ENCODE data around the gene NANOS3. TPM values are rescaled to one million over a fixed set of nuclear protein-coding genes. Genes with fewer than 3 reads are reported as not detected.
A peak's percentile ranks its signal among the peaks of the same experiment; 100 is the strongest.

The NANOS3 gene
- total RNA-seq, 2 donors from 2014 or later = 3.1 to 3.8 TPM

DNA sequence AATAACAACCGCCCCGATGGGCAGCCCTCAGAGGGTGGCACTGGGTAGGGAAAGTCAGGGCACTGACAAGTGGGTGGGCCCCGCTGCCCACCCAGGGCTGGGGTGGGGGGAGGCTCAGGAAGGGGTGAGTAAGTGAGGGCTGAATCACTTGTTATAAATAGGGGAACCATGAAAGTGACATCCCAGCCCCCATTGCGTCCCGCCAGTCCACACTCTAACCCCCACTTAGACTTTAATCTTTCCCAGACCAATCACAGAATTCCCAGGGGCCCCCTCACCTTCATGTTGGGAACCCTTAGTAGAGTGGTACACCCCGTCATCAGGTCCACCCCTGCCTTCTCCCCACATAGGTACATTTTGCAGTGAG, 37.0 kb upstream of the NANOS3 start:
- peaks cover 65% of the 10 kb centered on the region for H3K4me1 Mint-ChIP-seq (ENCODE audit: low read depth)
- peak in 1 of 2 donors; percentile 38 for ATAC-seq (replicated peaks in 1 of 2)
- no peaks in the 10 kb centered on the region for H3K27me3 Mint-ChIP-seq (ENCODE audit: low read depth)
- H3K36me3 Mint-ChIP-seq (ENCODE audit: insufficient read depth in 2 of 2) = peaks cover 7 to 11% of the 10 kb centered on the region in 2 donors
- peak overlapping the region; percentile 90 for H3K27ac Mint-ChIP-seq
- peak overlapping the region; percentile 91 to 96 for H3K4me3 Mint-ChIP-seq
- no peak for DNase-seq
- H3K9me3 Mint-ChIP-seq = no peaks in the 10 kb centered on the region

DNA sequence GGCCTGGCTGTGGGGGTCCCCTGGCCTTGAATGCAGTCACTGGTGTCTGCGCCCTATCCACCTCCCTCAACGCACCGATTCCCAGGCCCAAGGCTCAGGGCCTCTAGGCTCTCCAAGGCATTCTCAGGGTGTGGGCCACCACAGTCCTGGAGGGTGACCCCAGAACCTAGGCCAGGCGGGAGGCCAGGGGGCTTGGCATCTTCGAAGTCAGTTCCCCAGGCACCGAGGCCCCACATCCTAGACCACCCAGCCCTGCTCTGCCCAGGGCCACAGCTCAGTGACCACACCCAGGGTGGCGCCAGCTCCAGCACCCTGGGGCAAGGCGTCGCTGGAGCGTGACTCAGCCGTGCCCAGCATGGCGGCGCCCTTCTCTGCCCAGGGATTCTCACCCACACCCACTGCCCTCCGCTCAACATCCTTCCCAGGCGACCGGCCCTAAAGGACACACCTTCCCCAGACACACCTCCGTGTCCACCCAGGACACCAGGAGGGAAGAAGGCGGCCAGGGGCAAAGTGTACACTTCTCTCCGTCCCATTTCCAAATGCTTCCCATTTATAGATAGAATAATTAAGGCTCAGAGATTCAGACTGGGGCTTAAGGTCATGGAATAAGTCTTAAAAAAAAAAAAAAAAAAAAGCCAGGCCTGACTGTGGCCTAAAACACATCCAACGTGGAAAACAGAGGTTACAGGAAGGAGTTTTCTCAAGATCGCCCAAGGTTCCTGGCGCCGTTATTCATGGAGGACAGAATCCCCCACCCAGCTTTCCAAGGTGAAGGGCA, 36.4 kb upstream of the NANOS3 start:
- Mint-ChIP-seq H3K4me1 (ENCODE audit: low read depth) (peaks cover 68% of the 10 kb centered on the region), H3K9me3 (no peaks in the 10 kb centered on the region), H3K36me3 (ENCODE audit: insufficient read depth in 2 of 2) (peaks cover 7 to 11% of the 10 kb centered on the region in 2 donors), H3K27ac (peak overlapping the region; percentile 90), H3K27me3 (ENCODE audit: low read depth) (no peaks in the 10 kb centered on the region), H3K4me3 (peak overlapping the region; percentile 91 to 96)
- peak; percentile 59 to 71 for DNase-seq
- peak; percentile 3 to 23 for ATAC-seq (replicated peaks in 1 of 2)

DNA sequence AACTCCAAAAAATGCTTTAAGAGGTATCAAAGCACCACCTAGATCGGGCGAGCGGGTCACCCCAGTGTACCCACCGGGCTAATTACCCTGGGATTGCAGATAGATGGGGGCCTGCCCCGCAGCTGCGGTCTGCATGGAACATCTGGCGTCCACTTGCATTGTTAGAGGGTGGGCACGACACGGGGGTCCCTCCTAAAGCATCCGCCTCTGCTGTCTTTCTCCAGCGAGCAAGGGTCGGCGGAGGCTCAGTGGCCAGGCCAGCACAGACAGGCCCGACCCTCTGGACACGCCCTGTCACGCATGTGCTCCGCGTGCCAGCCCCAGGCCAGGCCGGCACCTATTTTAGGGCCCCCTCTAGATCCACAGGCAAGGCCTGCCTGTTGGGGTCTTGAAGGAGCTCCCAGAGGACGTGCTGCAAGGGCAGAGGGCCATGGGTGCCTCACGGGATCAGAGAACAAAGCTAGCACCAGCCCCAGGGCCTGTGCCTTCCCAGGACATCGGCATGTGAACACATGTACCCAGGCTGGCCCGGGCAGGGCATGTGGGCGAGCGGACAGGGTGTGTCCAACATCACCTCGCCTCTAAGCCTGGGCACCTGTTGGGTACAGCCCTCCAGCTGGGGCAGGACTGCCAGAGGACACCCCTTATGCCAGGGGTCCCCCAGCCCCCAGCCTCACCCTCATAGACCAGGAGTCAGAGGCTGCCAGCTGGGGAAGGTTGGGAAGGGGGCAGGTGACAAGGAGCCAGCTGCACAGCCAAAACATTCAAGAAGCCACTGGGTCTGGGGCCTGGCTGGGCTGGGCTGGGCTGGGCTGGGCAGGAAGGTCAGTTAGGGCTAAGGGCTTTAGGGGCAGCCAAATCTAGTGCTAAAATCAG, 35.6 kb upstream of the NANOS3 start:
- peaks cover 72% of the 10 kb centered on the region for H3K4me1 Mint-ChIP-seq (ENCODE audit: low read depth)
- DNase-seq (peak; percentile 37 to 57), ATAC-seq (replicated peaks in 1 of 2) (no peak)
- H3K4me3 Mint-ChIP-seq = peak overlapping the region; percentile 91 to 96
- H3K36me3 Mint-ChIP-seq (ENCODE audit: insufficient read depth in 2 of 2) = peaks cover 7 to 11% of the 10 kb centered on the region in 2 donors
- no peaks in the 10 kb centered on the region for H3K9me3 Mint-ChIP-seq
- peak overlapping the region; percentile 90 for H3K27ac Mint-ChIP-seq
- H3K27me3 Mint-ChIP-seq (ENCODE audit: low read depth) = no peaks in the 10 kb centered on the region

DNA sequence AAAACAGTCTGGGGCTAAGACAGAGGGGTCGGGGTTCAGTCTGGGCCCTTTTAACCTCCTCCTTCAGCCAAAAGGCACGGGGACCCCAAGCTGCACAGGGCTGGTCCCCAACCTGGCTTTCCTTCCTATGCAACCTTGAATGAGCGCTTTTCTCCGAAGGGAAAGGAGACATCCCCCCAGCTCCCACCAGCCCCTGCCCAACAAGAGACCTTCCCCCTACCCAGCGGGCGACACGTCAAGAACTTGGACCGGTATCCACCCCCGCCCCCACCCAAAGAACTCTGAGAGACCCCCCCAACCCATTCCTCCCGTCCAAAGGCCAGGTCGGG, 35.0 kb upstream of the NANOS3 start:
- H3K27ac Mint-ChIP-seq = peak overlapping the region; percentile 90
- ATAC-seq (replicated peaks in 1 of 2) (no peak), DNase-seq (no peak)
- H3K4me3 Mint-ChIP-seq = peak overlapping the region; percentile 91 to 96
- H3K4me1 Mint-ChIP-seq (ENCODE audit: low read depth) = peaks cover 76% of the 10 kb centered on the region
- H3K9me3 Mint-ChIP-seq = no peaks in the 10 kb centered on the region
- peaks cover 7 to 10% of the 10 kb centered on the region in 2 donors for H3K36me3 Mint-ChIP-seq (ENCODE audit: insufficient read depth in 2 of 2)
- H3K27me3 Mint-ChIP-seq (ENCODE audit: low read depth) = no peaks in the 10 kb centered on the region

DNA sequence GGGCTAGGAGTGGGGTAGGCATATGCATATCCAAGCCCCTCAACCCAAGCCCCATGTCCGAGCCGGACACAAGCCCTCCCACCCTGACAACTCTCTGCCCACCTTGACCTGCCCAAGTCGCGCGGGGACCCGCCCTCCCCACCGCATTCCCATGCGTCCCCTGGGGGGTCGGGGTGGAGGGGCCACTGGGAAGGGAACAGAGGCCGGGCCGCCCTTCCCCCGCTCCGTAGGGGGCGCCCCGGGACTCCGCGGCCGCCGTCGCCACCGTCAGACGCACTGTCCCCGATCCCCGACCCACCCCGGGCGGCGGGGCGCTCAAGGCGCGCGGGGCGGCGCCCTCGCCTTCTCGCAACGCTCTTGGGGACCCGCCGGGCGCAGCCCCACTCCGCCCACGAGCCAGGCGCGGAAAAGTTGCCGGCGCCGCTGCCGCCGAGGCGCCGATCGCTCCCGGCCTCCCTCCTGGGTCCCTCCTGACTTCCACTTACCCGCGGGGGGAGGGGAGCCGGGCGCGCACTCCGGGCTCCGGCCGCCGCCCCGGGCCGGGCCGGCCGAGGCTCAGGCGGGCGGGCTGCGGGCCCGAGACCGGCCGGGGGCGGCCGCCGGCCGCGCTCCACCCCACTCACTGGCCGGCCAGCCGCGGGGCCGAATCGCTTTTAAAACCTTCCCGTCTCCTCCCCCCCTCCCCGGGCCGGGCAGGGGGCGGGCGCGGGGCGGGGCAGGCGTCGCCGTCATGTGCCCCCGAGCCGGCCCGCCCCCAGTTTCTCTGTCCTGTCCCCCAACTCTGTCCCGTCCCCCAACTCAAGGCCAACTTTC, 34.4 kb upstream of the NANOS3 start:
- Mint-ChIP-seq H3K36me3 (ENCODE audit: insufficient read depth in 2 of 2) (peaks cover 7 to 10% of the 10 kb centered on the region in 2 donors), H3K4me1 (ENCODE audit: low read depth) (peaks cover 70% of the 10 kb centered on the region), H3K4me3 (peak overlapping the region; percentile 91 to 96)

DNA sequence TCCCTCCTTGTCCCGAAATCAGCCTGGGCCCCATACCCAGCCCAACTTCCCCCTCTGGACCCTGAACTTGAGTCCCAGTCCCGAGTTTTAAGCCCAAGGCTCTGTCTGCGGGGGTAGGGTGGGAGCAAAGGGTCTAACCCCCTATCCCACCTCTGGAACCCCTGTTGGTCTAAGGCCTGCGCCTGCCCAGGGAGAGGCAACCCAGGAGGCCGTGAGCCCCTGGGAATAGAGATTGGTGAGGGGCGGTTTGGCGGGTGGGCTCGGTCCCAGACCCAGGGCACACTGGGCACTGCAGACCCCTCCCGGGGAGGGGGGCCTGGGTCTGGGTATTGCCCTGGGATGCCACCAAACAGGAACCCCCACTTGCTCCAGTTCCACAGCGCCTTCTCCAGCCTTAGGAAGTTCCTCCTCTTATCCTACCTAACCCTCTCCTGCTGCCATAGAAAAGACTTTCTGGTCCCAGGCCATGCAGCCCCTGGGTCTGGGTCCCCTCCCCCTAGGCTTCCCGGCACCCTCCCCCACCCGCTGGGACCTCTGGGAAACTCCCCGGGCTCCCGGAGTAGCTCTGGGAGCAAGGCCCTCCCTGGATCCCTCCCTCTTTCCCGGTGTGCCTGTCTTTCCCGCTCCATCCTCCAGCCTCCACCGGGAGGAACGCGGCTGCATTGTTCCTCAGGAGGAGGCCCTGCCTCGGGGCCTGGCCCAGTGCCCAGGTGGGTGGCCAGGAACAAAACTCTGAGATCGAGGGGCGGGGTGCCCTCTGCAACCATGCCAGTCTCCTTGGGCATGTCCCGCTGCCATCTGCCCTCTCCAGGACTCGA, 33.6 kb upstream of the NANOS3 start:
- no peaks in the 10 kb centered on the region for H3K9me3 Mint-ChIP-seq
- no peak for ATAC-seq (replicated peaks in 1 of 2)
- no peaks in the 10 kb centered on the region for H3K27me3 Mint-ChIP-seq (ENCODE audit: low read depth)
- H3K36me3 Mint-ChIP-seq (ENCODE audit: insufficient read depth in 2 of 2) = peaks cover 7% of the 10 kb centered on the region in 2 donors
- H3K4me1 Mint-ChIP-seq (ENCODE audit: low read depth) = peaks cover 63% of the 10 kb centered on the region
- DNase-seq = peak in 1 of 2 donors; percentile 4
- H3K27ac Mint-ChIP-seq = peak overlapping the region; percentile 85
- peak overlapping the region; percentile 79 to 96 for H3K4me3 Mint-ChIP-seq

More for the DNA sequence above, 34.4 kb upstream of the NANOS3 start:
- H3K27me3 Mint-ChIP-seq (ENCODE audit: low read depth) = no peaks in the 10 kb centered on the region
- H3K27ac Mint-ChIP-seq = peak overlapping the region; percentile 90
- DNase-seq (peak; percentile 76 to 83), ATAC-seq (replicated peaks in 1 of 2) (peak in 1 of 2 donors; percentile 2)
- no peaks in the 10 kb centered on the region for H3K9me3 Mint-ChIP-seq

DNA sequence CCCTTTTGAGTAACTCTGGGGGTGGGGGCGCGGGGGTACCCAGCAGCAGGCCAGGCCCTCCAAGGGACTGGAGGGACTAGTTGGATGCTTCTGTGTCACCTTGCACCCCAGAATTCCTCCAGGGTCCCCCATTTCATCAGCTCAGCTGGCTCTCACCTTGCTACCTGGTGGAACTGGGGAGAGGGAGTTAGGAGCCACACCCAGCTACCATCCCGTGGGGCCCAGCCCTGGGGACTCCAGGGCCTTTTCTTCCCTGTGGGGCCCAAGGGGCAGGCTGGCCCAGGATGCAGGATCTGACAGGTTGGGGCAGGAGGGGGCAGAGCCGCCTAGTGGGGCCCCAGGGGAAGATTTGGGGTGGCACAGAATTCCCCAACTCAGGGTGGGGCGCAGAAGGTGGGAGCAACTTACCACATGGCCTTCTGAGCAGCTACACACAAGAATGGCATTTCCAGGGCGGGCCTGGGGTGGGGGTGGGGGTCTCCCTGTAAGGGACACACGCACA, 32.8 kb upstream of the NANOS3 start:
- peaks cover 7% of the 10 kb centered on the region in 2 donors for H3K36me3 Mint-ChIP-seq (ENCODE audit: insufficient read depth in 2 of 2)

DNA sequence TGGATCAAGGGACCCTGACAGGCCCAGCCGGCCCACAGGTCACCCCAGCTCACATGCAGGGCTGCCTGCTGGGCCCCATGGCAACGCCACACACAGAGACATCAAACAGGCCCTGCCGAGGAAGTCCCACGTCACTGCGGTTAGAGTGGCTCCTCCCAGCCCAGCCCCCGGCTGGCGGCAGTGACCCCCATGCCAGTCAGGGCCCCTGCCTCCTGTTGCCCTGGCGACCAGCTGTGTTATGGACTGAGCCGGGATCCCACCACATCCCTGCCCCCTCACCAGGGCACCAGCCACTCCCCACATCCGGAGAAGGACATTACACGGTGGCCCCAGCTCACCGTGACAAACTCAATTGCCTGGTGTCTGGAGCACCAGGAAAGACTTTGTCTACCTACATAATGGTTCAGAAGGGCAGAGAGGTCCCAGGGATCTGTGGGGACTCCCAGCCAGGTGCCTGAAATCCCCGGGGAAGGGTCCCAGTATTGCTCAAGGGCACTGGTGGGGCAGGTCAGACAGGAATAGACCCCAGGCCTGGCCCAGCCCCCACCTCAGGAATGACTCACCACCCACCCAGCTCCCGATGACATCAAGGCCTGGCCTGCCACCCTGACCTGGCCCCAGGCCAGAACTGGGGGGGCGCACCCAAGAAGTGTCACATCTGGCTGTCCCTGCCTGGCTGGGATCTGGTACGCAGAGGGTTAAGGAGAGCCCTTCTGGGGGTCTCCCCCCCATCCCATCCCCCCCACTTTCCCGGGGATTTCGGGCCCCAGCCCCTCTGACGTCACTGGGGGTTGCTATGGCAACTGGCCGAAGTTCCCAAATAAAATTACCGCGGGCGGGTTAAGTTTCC, 30.2 kb upstream of the NANOS3 start:
- H3K4me1 Mint-ChIP-seq (ENCODE audit: low read depth) = peaks cover 58% of the 10 kb centered on the region
- DNase-seq = peak; percentile 97 to 98
- H3K27me3 Mint-ChIP-seq (ENCODE audit: low read depth) = no peaks in the 10 kb centered on the region
- H3K27ac Mint-ChIP-seq = peak overlapping the region; percentile 85
- peak overlapping the region; percentile 70 to 74 for H3K4me3 Mint-ChIP-seq
- H3K36me3 Mint-ChIP-seq (ENCODE audit: insufficient read depth in 2 of 2) = peaks cover 0 to 2% of the 10 kb centered on the region in 2 donors
- ATAC-seq (replicated peaks in 1 of 2) = peak; percentile 74 to 80
- H3K9me3 Mint-ChIP-seq = no peaks in the 10 kb centered on the region

More for the DNA sequence above, 32.8 kb upstream of the NANOS3 start:
- peak overlapping the region; percentile 80 for H3K27ac Mint-ChIP-seq
- ATAC-seq (replicated peaks in 1 of 2) = no peak
- peaks cover 60% of the 10 kb centered on the region for H3K4me1 Mint-ChIP-seq (ENCODE audit: low read depth)
- DNase-seq = peak in 1 of 2 donors; percentile 2
- H3K9me3 Mint-ChIP-seq = no peaks in the 10 kb centered on the region
- H3K27me3 Mint-ChIP-seq (ENCODE audit: low read depth) = no peaks in the 10 kb centered on the region
- H3K4me3 Mint-ChIP-seq = peak overlapping the region in 1 of 2 donors; percentile 96

DNA sequence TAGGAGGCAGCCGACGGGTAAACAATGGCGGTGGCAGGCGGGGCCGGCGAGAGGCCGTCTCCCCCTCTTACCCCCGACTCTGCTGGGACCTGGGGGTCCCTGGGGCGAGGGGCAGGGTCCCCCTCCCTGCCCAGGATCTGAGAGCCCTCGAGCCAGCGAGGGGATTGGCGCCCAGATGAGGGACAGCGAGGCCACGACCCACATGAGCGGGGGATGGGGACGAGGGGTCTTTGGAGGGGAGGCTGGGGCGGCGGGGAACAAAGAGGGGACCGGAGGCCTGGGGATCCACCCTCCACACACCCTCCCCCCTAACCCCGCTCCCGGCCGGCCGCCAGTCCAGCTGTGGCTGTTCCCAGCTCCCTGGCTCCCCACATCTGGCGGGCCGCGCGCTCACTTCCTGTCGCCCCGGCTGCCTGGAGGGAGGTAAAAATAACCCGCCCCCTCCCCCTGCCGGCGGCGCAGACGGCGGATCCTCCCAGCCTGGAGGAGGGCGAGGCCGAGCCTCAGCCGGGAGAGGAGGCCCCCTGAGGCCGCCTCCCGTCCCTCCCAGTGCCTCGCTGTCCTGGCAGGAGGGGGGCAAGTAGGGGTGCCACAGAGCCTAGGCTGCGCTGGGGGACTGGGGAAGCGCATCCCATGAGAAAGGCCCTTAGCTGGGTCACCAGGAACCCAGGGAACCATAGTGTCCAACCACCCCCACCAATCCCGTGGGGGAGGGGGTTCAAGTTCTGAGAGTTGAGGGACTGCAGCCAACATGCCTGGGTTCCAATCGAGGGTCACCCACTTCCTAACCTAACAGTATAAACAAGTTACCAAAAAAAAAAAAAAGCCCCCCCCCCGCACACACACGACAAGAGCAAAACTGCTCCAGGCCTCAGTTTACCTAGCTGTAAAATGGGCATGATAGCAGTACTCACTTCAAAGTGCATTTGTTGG, 29.3 kb upstream of the NANOS3 start:
- H3K27me3 Mint-ChIP-seq (ENCODE audit: low read depth) = no peaks in the 10 kb centered on the region
- DNase-seq = peak; percentile 84 to 87
- H3K9me3 Mint-ChIP-seq = no peaks in the 10 kb centered on the region
- H3K4me3 Mint-ChIP-seq = peak overlapping the region; percentile 70 to 74
- ATAC-seq (replicated peaks in 1 of 2) = peak; percentile 15 to 24
- H3K36me3 Mint-ChIP-seq (ENCODE audit: insufficient read depth in 2 of 2) = no peaks in the 10 kb centered on the region
- peak overlapping the region; percentile 85 for H3K27ac Mint-ChIP-seq
- peaks cover 58% of the 10 kb centered on the region for H3K4me1 Mint-ChIP-seq (ENCODE audit: low read depth)

DNA sequence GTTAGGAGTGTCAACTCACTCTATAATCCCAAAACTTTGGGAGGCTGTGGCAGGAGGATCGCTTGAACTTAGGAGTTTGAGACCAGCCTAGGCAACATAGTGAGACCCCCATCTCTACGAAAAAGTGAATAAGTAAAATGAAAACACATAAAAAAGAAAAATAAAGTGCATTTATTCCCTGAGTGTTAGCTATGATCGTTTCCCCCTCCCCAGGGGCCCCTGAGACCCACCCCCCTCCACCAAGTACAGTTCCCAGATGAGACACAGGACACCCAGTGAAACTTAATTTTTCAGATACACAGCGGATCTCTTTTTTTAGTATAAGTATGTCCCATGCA, 28.6 kb upstream of the NANOS3 start:
- H3K9me3 Mint-ChIP-seq = no peaks in the 10 kb centered on the region
- no peak overlapping the region for H3K27ac Mint-ChIP-seq

More for the DNA sequence above, 28.6 kb upstream of the NANOS3 start:
- Mint-ChIP-seq H3K4me1 (ENCODE audit: low read depth) (peaks cover 55% of the 10 kb centered on the region), H3K27me3 (ENCODE audit: low read depth) (no peaks in the 10 kb centered on the region), H3K36me3 (ENCODE audit: insufficient read depth in 2 of 2) (no peaks in the 10 kb centered on the region), H3K4me3 (peak overlapping the region in 1 of 2 donors; percentile 43)
- no peak for DNase-seq
- ATAC-seq (replicated peaks in 1 of 2) = no peak

Measured in activated T-cell treated with anti-CD3 and anti-CD28 coated beads, Interleukin-2, amount 50 U/mL, for 72 hours (primary cell).